BE2C (cell line): ENCODE measurements around the gene EIF4E2.

Source experiments
- DNase-seq: peaks from one replicate; pipeline ENCODE4 v3.0.0-alpha.2; 2020
- H3K27me3 ChIP-seq: fragments of 250-450 bp; sonication (Bioruptor Pico); 2 replicates; pipeline ENCODE4 v1.5.1; 2020; ENCODE audit warnings: mild to moderate bottlenecking
- H3K36me3 ChIP-seq: fragments of 250-450 bp; sonication (Bioruptor Pico); 2 replicates; pipeline ENCODE4 v1.5.1; 2020; ENCODE audit warnings: mild to moderate bottlenecking
- H3K4me1 ChIP-seq: fragments of 250-450 bp; sonication (Bioruptor Pico); 2 replicates; pipeline ENCODE4 v1.5.1; 2020
- H3K4me3 ChIP-seq: 2 replicates; pipeline ENCODE4 v1.5.1; 2011; ENCODE audit warnings: low read depth, low read length
- H3K9me3 ChIP-seq: fragments of 250-450 bp; sonication (Bioruptor Pico); 2 replicates; pipeline ENCODE4 v1.5.1; 2020
- CTCF ChIP-seq: IDR thresholded peaks from 2 replicates; pipeline ENCODE4 v1.5.1; 2012; ENCODE audit warnings: mild to moderate bottlenecking, low read depth, low read length

The EIF4E2 gene

GRCh38 chr2:232580648-232580981 lies 30.1 kb downstream of the EIF4E2 start:
- TF ChIP-seq CTCF, result no peak

DNA sequence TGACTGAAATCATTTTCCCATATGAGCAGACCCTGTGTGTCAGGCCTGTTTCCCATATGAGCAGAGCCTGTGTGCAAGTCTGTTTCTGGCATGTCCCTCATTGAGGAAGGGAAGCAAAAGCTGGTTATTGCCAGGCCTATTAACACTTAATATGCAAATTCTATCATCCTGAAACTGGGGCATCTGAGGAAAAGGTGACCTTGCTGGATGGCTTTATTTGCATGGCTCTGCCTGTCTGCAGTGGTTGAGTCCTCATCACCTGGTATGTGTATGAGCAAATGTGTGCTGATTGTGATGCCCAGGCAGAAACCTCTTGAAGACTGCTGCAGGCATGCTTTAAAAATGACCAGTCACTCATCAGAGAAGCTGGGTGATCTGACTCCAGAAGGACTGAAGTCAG lies 31.2 kb downstream of the EIF4E2 start:
- Histone ChIP-seq H3K4me1 (no peaks in the 10 kb centered on the region), H3K4me3 (no peak overlapping the region), H3K36me3 (no peaks in the 10 kb centered on the region; the same call in none of the 2 replicates), H3K9me3 (no peaks in the 10 kb centered on the region), H3K27me3 (no peaks in the 10 kb centered on the region)
- DNase-seq, result no peak
- TF ChIP-seq CTCF, result no peak

More at GRCh38 chr2:232580648-232580981, 30.1 kb downstream of the EIF4E2 start:
- DNase-seq, result no peak
- Histone ChIP-seq H3K4me3 (no peak overlapping the region), H3K4me1 (no peaks in the 10 kb centered on the region), H3K27me3 (no peaks in the 10 kb centered on the region), H3K9me3 (no peaks in the 10 kb centered on the region), H3K36me3 (no peaks in the 10 kb centered on the region; the same call in none of the 2 replicates)

GRCh38 chr2:232584238-232584637 lies 33.7 kb downstream of the EIF4E2 start:
- no peak for DNase-seq
- Histone ChIP-seq H3K36me3 (no peaks in the 10 kb centered on the region; the same call in 1 of the 2 replicates), H3K4me1 (peaks cover 8% of the 10 kb centered on the region; the same call in 1 of the 2 replicates), H3K9me3 (no peaks in the 10 kb centered on the region), H3K4me3 (no peak overlapping the region), H3K27me3 (no peaks in the 10 kb centered on the region)
- TF ChIP-seq CTCF, result no peak

DNA sequence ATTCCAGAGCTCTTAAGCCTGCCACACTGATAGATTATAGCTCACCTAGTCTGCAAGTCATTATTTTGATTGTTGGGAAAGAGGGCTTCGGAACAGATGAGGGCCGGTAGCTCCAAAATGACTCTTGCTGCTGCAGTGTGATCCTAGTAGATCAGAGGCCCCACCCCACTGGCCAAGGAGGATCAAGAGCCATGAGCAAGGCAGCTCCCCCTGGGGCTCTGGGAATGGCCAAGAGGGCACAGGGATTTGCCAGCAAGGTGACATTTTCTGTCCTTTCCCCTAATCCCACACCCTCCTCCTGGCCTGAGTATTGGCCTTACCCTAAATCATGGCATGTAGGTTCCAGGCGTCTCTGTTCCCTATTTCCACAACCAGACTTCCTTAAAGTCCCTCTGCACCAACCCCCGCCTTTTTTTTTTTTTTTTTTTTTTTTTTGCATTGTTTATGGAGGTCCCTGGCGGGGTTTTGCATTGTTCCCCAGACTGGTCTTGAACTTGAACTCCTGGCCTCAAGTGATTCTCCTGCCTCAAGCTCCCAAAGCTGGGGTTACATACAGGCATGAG lies 36.5 kb downstream of the EIF4E2 start:
- Histone ChIP-seq H3K9me3 (no peaks in the 10 kb centered on the region), H3K4me3 (no peak overlapping the region), H3K27me3 (no peaks in the 10 kb centered on the region), H3K36me3 (no peaks in the 10 kb centered on the region; the same call in 1 of the 2 replicates), H3K4me1 (peaks cover 9% of the 10 kb centered on the region; the same call in 1 of the 2 replicates)
- no peak for TF ChIP-seq CTCF
- no peak for DNase-seq

DNA sequence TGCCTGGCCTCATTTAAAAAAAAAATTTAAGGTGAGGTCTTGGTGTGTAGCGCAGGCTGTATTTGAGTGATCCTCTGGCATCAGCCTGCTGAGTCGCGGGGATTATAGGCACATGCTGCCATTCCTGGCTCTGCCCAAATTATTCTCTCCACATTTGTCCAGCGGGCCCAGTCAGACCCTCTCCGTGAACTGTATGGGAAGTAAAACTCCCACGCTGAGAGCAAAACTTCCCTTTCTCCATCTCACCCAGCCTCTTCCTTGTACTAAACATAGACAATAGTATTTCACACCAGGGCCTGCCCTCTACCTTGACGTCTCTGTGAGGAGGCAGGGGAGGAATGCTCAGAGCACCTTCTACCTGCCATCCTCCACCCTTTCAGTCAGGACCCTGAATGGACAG lies 37.0 kb downstream of the EIF4E2 start:
- H3K27me3 ChIP-seq, result no peaks in the 10 kb centered on the region
- H3K36me3 ChIP-seq, result no peaks in the 10 kb centered on the region; the same call in 1 of the 2 replicates
- H3K9me3 ChIP-seq, result no peaks in the 10 kb centered on the region
- H3K4me3 ChIP-seq, result no peak overlapping the region
- no peak for DNase-seq
- TF ChIP-seq CTCF, result no peak
- peaks cover 9% of the 10 kb centered on the region; the same call in 1 of the 2 replicates for H3K4me1 ChIP-seq

DNA sequence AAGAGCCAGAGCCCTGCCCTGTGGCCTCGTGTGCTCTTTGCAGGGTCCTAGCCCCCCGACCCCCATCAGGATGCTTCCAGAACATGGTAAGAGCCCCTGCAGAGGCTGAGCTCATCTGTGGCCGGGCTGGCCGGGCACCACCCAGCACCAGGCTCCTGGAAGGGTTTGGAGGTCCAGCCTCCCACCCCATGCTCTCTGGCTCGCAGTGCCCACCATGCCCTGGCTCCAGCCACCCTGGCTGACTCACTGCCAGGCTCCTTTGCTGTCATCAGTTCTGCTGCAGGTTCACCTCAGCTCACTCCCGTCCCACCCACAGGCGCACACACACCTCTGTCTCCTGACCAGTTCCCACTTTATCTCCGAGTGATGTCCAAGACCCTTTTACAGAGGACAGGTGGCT lies 37.5 kb downstream of the EIF4E2 start:
- Histone ChIP-seq H3K4me3 (no peak overlapping the region), H3K9me3 (no peaks in the 10 kb centered on the region), H3K4me1 (peaks cover 9% of the 10 kb centered on the region; the same call in 1 of the 2 replicates), H3K36me3 (no peaks in the 10 kb centered on the region; the same call in 1 of the 2 replicates), H3K27me3 (no peaks in the 10 kb centered on the region)
- TF ChIP-seq CTCF, result no peak
- no peak for DNase-seq
